ENCODE data around the gene CYP2S1.

GRCh38 chr19:41235480-41235879 lies 42.5 kb downstream of the CYP2S1 start:
- TF ChIP-seq POLR2A (IDR thresholded peaks at IDR 0.05) (no peak), EP300 (IDR thresholded peaks at IDR 0.05) (no peak), POLR2AphosphoS5 (IDR thresholded peaks at IDR 0.05) (no peak)
- TF ChIP-seq, protein P1, sequence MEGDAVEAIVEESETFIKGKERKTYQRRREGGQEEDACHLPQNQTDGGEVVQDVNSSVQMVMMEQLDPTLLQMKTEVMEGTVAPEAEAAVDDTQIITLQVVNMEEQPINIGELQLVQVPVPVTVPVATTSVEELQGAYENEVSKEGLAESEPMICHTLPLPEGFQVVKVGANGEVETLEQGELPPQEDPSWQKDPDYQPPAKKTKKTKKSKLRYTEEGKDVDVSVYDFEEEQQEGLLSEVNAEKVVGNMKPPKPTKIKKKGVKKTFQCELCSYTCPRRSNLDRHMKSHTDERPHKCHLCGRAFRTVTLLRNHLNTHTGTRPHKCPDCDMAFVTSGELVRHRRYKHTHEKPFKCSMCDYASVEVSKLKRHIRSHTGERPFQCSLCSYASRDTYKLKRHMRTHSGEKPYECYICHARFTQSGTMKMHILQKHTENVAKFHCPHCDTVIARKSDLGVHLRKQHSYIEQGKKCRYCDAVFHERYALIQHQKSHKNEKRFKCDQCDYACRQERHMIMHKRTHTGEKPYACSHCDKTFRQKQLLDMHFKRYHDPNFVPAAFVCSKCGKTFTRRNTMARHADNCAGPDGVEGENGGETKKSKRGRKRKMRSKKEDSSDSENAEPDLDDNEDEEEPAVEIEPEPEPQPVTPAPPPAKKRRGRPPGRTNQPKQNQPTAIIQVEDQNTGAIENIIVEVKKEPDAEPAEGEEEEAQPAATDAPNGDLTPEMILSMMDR (IDR thresholded peaks at IDR 0.05) = no peak

Measured in gastroesophageal sphincter (tissue), 3 donors.